COLO829 (cell line): ENCODE results near the gene ZBTB7B.

Source experiments
- DNase-seq: peaks from one replicate; pipeline ENCODE4 v3.0.0; 2012; ENCODE audit warnings: low spot score

The ZBTB7B gene

DNA sequence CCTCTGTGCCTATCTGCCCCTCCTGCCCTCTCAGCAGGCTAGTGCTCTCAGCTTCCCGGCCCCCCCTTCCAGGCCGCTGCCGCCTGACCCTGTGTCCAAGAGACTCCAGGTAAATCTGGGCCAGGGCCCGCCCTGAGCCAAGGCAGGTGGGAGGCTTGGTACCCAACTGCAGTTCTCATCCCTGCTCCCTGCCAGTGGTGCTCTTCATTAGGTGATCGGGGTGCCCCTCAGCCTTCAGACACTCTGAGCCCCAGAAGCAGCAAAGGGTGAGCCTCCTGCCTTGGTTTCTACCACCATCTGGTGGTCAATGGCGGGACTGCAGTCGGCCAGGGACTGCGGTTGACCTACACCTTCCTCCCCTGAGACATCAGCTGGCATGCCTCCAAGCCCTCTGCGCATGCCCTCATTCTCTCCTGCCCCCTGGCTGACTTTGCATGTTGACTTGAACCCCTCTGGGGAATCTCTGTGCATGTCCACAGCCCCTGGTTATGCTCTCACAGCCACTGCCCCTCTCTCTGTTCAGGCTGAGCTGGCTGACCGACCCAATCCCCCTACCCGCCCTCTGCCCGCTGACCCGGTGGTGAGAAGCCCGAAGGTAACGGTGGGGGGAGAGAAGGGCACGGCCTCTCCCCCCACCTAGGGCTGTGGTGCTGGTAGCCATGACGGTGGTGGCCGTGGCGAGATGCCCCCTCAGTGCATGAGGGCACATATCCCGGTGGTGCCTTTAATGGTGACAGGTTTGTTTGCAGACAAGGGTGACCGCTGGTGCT, 59.0 kb downstream of the ZBTB7B start:
- peak; percentile 88 for DNase-seq

DNA sequence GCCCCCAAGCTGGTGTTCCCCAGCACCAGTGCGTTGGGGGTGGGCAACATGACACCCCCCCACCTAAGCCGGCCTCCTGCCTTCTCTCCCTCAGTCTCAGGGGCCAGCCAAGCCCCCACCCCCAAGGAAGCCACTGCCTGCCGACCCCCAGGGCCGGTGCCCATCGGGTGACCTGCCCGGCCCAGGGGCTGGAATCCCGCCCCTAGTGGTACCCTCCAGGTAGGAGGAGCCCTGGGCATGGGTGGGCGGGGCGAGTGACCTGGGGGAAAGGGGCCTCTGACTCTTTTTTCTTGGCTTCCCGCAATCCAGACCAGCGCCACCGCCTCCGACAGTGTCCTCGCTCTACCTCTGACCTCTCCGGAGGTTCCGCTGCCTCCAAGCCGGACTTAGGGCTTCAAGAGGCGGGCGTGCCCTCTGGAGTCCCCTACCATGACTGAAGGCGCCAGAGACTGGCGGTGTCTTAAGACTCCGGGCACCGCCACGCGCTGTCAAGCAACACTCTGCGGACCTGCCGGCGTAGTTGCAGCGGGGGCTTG, 59.6 kb downstream of the ZBTB7B start:
- DNase-seq = no peak

DNA sequence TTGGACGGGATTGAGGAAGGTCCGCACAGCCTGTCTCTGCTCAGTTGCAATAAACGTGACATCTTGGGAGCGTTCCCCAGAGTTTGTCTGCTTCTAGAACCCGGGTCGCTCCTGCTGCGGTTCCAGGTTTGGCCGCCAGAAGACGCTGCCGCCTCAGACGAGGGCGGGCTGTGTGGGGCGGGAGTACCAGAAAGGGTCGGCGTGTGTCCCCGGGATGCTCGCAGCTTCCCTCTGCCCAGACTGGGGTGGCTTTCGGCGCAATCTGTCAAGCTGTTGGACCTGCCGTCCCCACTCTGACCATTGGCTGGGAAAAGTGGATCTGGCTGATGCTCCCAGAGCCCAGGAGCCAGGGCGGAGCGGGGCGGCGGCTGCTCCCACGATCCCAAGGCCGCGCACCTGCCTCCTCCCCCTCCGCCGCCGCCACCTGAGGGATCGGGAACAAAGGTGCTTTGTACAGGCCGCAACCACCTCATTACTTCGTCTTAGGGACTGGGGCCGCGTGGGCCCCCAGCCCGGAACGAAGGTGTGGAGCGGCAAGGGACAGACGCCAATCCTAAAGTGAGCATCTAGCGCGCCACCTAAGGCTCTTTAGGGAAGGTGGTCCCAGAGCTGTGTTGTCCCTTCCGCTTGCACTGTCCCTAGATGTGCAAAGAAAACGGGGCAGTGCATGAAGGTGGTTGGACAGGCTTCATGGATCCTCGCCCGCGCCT, 60.3 kb downstream of the ZBTB7B start:
- no peak for DNase-seq

DNA sequence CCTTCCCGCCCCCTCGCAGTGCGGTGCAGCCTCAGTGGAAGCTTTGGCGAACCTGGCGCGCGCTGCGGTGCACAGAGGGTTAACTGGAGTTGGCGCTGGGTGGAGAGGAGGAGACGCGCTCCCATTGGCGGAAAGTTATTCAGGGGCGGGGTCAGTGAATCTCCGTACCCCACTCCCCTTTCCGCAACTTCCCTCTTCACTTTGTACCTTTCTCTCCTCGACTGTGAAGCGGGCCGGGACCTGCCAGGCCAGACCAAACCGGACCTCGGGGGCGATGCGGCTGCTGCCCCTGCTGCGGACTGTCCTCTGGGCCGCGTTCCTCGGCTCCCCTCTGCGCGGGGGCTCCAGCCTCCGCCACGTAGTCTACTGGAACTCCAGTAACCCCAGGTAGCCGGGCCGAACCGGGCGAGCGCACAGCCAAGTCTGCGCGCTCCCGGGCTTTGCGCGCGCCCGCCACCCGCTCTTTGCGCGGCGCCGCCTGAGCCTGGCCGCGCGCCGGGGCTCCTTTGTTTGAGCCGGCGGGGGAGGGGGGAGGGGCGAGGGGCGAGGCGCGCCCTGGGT, 61.0 kb downstream of the ZBTB7B start, which contains the start of gene EFNA4:
EFNA4 (plus strand) TSS at position 191 of the 561 bp plus-strand sequence; CDS start at position 275, 84 bp downstream.
- peak; percentile 89 for DNase-seq

DNA sequence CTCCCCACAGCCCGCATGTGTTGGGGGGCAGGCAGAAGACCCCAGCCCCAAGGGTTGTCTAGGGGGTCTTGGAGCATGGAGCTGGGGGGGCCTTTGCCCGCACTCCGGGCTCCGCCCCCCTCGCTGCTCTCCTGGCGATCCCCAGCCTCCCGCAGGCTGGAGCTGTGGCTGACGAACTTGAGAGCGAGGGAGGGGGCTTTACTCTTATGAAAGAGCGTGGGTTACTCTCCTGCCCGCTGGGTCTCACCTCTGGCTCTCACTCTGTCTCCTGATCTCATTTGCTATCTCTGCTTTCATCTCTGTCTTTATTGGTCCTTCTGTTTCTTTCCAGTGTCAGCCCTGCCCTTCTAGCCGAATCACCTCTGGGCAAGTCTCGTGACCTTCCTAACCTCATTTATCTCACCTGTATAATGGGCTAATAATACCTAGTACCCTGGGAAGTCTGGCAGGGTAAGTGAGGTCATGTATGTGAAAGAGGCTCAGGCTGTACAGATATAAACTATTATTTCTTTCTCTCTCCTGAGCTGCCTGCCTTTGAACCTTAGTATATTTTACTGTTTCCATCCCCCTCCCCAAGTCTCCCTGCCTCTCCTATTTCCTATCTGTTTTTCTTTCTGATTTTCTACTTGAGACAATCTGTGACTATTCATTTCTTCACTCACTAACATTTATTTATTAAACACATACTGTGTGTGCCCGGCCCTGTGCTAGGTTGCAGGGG, 61.7 kb downstream of the ZBTB7B start:
- DNase-seq = no peak

DNA sequence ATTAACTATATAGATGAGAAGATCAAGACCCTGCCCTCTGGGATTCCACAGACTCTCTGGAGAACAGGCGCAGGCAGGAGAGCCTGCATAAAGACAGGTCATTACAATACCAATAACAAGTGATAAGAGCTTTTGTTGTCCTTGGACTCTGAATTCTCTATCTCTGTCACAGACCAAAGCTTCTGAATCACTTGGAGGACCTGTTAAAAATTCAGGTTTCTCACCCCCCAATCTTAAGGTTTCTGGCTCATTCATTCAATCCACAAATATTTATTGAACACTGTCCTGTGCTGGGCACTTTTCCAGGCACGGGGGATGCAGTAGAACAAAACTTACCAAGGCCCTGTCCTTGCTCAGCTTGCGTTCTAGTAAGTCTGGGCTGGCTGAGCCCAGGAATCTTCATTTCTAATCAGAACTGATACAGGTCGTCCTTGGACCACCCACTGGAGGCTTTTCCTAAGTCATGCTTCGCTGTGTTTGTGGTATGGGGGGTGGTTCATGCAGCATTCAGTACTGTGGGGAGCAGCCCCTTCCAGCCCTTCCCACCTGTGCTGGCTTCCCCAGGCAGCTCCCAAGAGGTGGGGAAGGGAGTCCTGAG, 62.3 kb downstream of the ZBTB7B start:
- DNase-seq = no peak

DNA sequence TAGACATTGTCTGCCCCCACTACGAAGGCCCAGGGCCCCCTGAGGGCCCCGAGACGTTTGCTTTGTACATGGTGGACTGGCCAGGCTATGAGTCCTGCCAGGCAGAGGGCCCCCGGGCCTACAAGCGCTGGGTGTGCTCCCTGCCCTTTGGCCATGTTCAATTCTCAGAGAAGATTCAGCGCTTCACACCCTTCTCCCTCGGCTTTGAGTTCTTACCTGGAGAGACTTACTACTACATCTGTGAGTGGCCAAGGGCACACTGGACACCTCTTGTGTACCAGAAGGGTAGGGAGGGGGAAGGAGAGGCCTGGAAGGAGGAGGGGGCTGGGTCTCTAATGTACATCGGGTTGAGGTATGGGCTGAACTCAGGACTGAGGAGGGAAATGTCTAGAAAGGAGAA, 64.2 kb downstream of the ZBTB7B start:
- DNase-seq = no peak
